Esophagus squamous epithelium (tissue), 4 donors: Measurements from ENCODE around the gene CCDC28A.

Experiments used
- CTCF ChIP-seq, 6 experiments: fragments of 450-650 bp in 4 of 6; fragments of 200-600 bp in 2 of 6; sonication (generic) in 2 of 6; IDR thresholded peaks; one replicate each; pipeline ENCODE4 v1.5.1; 2016 to 2019; ENCODE audit warnings: antibody characterized with exemption in 6 of 6, mild to moderate bottlenecking in 4 of 6, moderate library complexity in 4 of 6
- POLR2A ChIP-seq, 4 donors: fragments of 450-650 bp; IDR thresholded peaks; one replicate each; pipeline ENCODE4 v1.6.1; 2017; ENCODE audit warnings: antibody characterized with exemption in 4 of 4, mild to moderate bottlenecking in 4 of 4, moderate library complexity in 3 of 4

GRCh38 chr6:138727182-138727581 lies 46.4 kb upstream of the CCDC28A start:
- no peak for TF ChIP-seq CTCF (IDR thresholded peaks at IDR 0.05)
- no peak for TF ChIP-seq POLR2A (IDR thresholded peaks at IDR 0.05)
